H9 (cell line): Measurements from ENCODE around the gene E2F4. TPM values are rescaled to one million over a fixed set of nuclear protein-coding genes. Genes with fewer than 3 reads are reported as not detected.

Experiments used
- DNase-seq: peaks from one replicate; pipeline ENCODE4 v3.0.0-alpha.2; 2017
- H2AFZ ChIP-seq: one replicate; pipeline ENCODE4 v1.6.1; 2013; ENCODE audit warnings: mild to moderate bottlenecking, low read length, control low read depth, moderate library complexity
- H2AK5ac ChIP-seq: 2 replicates; pipeline ENCODE4 v1.6.1; 2013; ENCODE audit warnings: low read length, control low read depth, mixed read lengths; ENCODE audit not compliant: insufficient read length
- H2BK120ac ChIP-seq: one replicate; pipeline ENCODE4 v1.6.1; 2013; ENCODE audit warnings: low read depth, mild to moderate bottlenecking, low read length, control low read depth, inconsistent platforms; ENCODE audit not compliant: poor library complexity, severe bottlenecking
- H2BK12ac ChIP-seq: 2 replicates; pipeline ENCODE4 v1.6.1; 2013; ENCODE audit warnings: low read length, control low read depth, mixed read lengths, low read depth; ENCODE audit not compliant: insufficient read length
- H2BK15ac ChIP-seq: 2 replicates; pipeline ENCODE4 v1.6.1; 2013; ENCODE audit warnings: low read depth, low read length, control low read depth
- H2BK20ac ChIP-seq: one replicate; pipeline ENCODE4 v1.6.1; 2013; ENCODE audit warnings: low read depth, mild to moderate bottlenecking, low read length, control low read depth, inconsistent platforms; ENCODE audit not compliant: poor library complexity, severe bottlenecking
- H2BK5ac ChIP-seq: 2 replicates; pipeline ENCODE4 v1.6.1; 2013; ENCODE audit warnings: low read length, control low read depth, mixed read lengths; ENCODE audit not compliant: insufficient read length
- H3K14ac ChIP-seq: 2 replicates; pipeline ENCODE4 v1.6.1; 2013; ENCODE audit warnings: low read length, control low read depth; ENCODE audit not compliant: insufficient read depth
- H3K18ac ChIP-seq: 2 replicates; pipeline ENCODE4 v1.6.1; 2013; ENCODE audit warnings: low read depth, mild to moderate bottlenecking, mixed read lengths, low read length, control low read depth; ENCODE audit not compliant: insufficient read length
- H3K23ac ChIP-seq: 2 replicates; pipeline ENCODE4 v1.6.1; 2013; ENCODE audit warnings: low read length, control low read depth, mixed read lengths, low read depth; ENCODE audit not compliant: insufficient read length
- H3K23me2 ChIP-seq: 2 replicates; pipeline ENCODE4 v1.6.1; 2013; ENCODE audit warnings: low read depth, mild to moderate bottlenecking, mixed read lengths, low read length, control low read depth; ENCODE audit not compliant: insufficient read length, poor library complexity, severe bottlenecking
- H3K27ac ChIP-seq: 2 replicates; pipeline ENCODE4 v1.5.1; 2013; ENCODE audit warnings: low read length, control low read depth, mixed read lengths, low read depth; ENCODE audit not compliant: insufficient read length
- H3K27me3 ChIP-seq: 2 replicates; pipeline ENCODE4 v1.6.1; 2013; ENCODE audit warnings: low read length, control low read depth, inconsistent platforms; ENCODE audit not compliant: insufficient read depth
- H3K4ac ChIP-seq: 2 replicates; pipeline ENCODE4 v1.6.1; 2013; ENCODE audit warnings: low read depth, mild to moderate bottlenecking, control low read depth, inconsistent platforms, low read length, moderate library complexity
- H3K4me1 ChIP-seq: 2 replicates; pipeline ENCODE4 v1.6.1; 2013; ENCODE audit warnings: low read length, control low read depth, inconsistent platforms; ENCODE audit not compliant: insufficient read depth
- H3K4me2 ChIP-seq: 2 replicates; pipeline ENCODE4 v1.6.1; 2013; ENCODE audit warnings: low read length, control low read depth, mixed read lengths; ENCODE audit not compliant: insufficient read length, insufficient read depth
- H3K56ac ChIP-seq: 2 replicates; pipeline ENCODE4 v1.6.1; 2013; ENCODE audit warnings: low read depth, mild to moderate bottlenecking, mixed read lengths, low read length, control low read depth; ENCODE audit not compliant: insufficient read length
- H3K79me1 ChIP-seq: 2 replicates; pipeline ENCODE4 v1.6.1; 2013; ENCODE audit warnings: low read depth, mild to moderate bottlenecking, moderate library complexity, low read length, control low read depth, inconsistent platforms; ENCODE audit not compliant: insufficient read depth, poor library complexity, severe bottlenecking
- H3K79me2 ChIP-seq: 2 replicates; pipeline ENCODE4 v1.6.1; 2013; ENCODE audit warnings: low read length, control low read depth, inconsistent platforms; ENCODE audit not compliant: insufficient read depth
- H3K9ac ChIP-seq: 2 replicates; pipeline ENCODE4 v1.6.1; 2013; ENCODE audit warnings: low read length, control low read depth, mixed read lengths; ENCODE audit not compliant: insufficient read length; ENCODE audit errors: extremely low read depth
- H3K9me3 ChIP-seq: one replicate; pipeline ENCODE4 v1.6.1; 2013; ENCODE audit warnings: low read depth, low read length, inconsistent platforms; ENCODE audit not compliant: control insufficient read depth
- H3T11ph ChIP-seq: one replicate; pipeline ENCODE4 v1.6.1; 2013; ENCODE audit warnings: mild to moderate bottlenecking, low read length, control low read depth, inconsistent platforms
- H4K20me1 ChIP-seq: one replicate; pipeline ENCODE4 v1.6.1; 2013; ENCODE audit not compliant: control insufficient read depth, insufficient read length, insufficient read depth
- H4K5ac ChIP-seq: 2 replicates; pipeline ENCODE4 v1.6.1; 2013; ENCODE audit warnings: low read depth, mild to moderate bottlenecking, mixed read lengths, low read length, control low read depth; ENCODE audit not compliant: insufficient read length
- H4K8ac ChIP-seq: replicated peaks from 2 replicates; pipeline ENCODE4 v1.6.1; 2013; ENCODE audit warnings: low read length, control low read depth, mixed read lengths, low read depth; ENCODE audit not compliant: insufficient read length
- H4K91ac ChIP-seq: 2 replicates; pipeline ENCODE4 v1.6.1; 2013; ENCODE audit warnings: low read depth, mild to moderate bottlenecking, moderate library complexity, mixed read lengths, low read length, control low read depth; ENCODE audit not compliant: insufficient read length
- H3K27ac Mint-ChIP-seq, 3 experiments: 2 replicates in 2 of 3; 3 replicates in 1 of 3; pipeline ENCODE4 v1.8.0; 2020 to 2021; ENCODE audit warnings: mixed read lengths in 3 of 3, mild to moderate bottlenecking in 1 of 3, moderate library complexity in 1 of 3
- H3K27me3 Mint-ChIP-seq: 2 replicates; pipeline ENCODE4 v1.8.0; 2021; ENCODE audit warnings: low read depth, mild to moderate bottlenecking, moderate library complexity, mixed read lengths
- H3K36me3 Mint-ChIP-seq, 3 experiments: 2 replicates in 2 of 3; 3 replicates in 1 of 3; pipeline ENCODE4 v1.8.0; 2020 to 2021; ENCODE audit warnings: low read depth in 3 of 3, mixed read lengths in 3 of 3; ENCODE audit not compliant: insufficient read depth in 1 of 3
- H3K4me1 Mint-ChIP-seq, 2 experiments: 2 replicates each; pipeline ENCODE4 v1.8.0; 2020; ENCODE audit warnings: mixed read lengths in 2 of 2
- H3K4me3 Mint-ChIP-seq, 2 experiments: 2 replicates in 1 of 2; 3 replicates in 1 of 2; pipeline ENCODE4 v1.8.0; 2020 to 2021; ENCODE audit warnings: mild to moderate bottlenecking in 2 of 2, mixed read lengths in 2 of 2, moderate library complexity in 1 of 2
- H3K9me3 Mint-ChIP-seq, 2 experiments: 2 replicates in 1 of 2; 3 replicates in 1 of 2; pipeline ENCODE4 v1.8.0; 2020; ENCODE audit warnings: mild to moderate bottlenecking in 2 of 2, mixed read lengths in 2 of 2, moderate library complexity in 1 of 2
- CTCF ChIP-seq: fragments of 200-600 bp; sonication (generic); conservative IDR thresholded peaks from 3 replicates; pipeline ENCODE4 v1.8.0; 2021; ENCODE audit warnings: antibody characterized with exemption, mild to moderate bottlenecking
- WGBS: extraction: QIAGEN DNeasy Blood & Tissue Kit; methylation state at CpG from one replicate; pipeline ENCODE4 v1.1.7; 2013; ENCODE audit warnings: missing lambda C conversion rate, low lambda C conversion rate, mixed read lengths; ENCODE audit not compliant: insufficient read length; ENCODE audit errors: extremely low coverage; 5-methylcytosine and 5-hydroxymethylcytosine counted together
- total RNA-seq: library from RNA; stranded (reverse); gene quantifications from 2 replicates; pipeline ENCODE4 v1.2.1, GENCODE V29; 2021

The E2F4 gene
- total RNA-seq, 1 experiment from 2014 or later: 116 TPM

- Histone ChIP-seq H3T11ph (no peak overlapping the region), H2BK120ac (no peak overlapping the region), H3K79me1 (peaks cover 3% of the 10 kb centered on the region), H3K14ac (no peak overlapping the region; the same call in 1 of the 2 replicates), H4K20me1 (no peaks in the 10 kb centered on the region), H4K8ac (peak overlapping the region; percentile 52), H4K5ac (no peak overlapping the region), H3K56ac (no peak overlapping the region), H3K9ac (peak overlapping the region; percentile 86), H3K27ac (no peak overlapping the region), H2BK12ac (no peak overlapping the region), H4K91ac (no peak overlapping the region), H2BK5ac (no peak overlapping the region), H3K79me2 (peaks cover 5% of the 10 kb centered on the region; the same call in 1 of the 2 replicates), H3K23ac (no peak overlapping the region), H3K4me1 (peaks cover 4% of the 10 kb centered on the region), H2BK20ac (no peak overlapping the region), H3K4ac (no peak overlapping the region), H3K9me3 (no peaks in the 10 kb centered on the region), H2AK5ac (no peak overlapping the region), H2BK15ac (no peak overlapping the region), H3K23me2 (peaks cover 15% of the 10 kb centered on the region), H3K27me3 (no peaks in the 10 kb centered on the region), H3K18ac (no peak overlapping the region), H2AFZ (no peak overlapping the region), H3K4me2 (peak overlapping the region; percentile 98)
- Mint-ChIP-seq H3K27me3 (peaks cover 16% of the 10 kb centered on the region), H3K36me3 (peaks cover 13 to 50% (median 45%) of the 10 kb centered on the region in 3 experiments; a peak in 6 of 7 replicates), H3K9me3 (no peaks in the 10 kb centered on the region; a peak in 1 of 5 replicates), H3K4me3 (peak overlapping the region; percentile 99 to 100), H3K27ac (peak overlapping the region; percentile 97 to 99 (median 98); a peak in 5 of 7 replicates), H3K4me1 (peaks cover 17 to 20% of the 10 kb centered on the region in 2 experiments)
- no peak for TF ChIP-seq CTCF
- WGBS: no CpG with 5 or more reads among the region's 12 CpGs
- DNase-seq: no peak
Measured at GRCh38 chr16:67227567-67227921, 35.6 kb downstream of the E2F4 start.
